ENCODE results near the gene CRYL1. TPM values are rescaled to one million over a fixed set of nuclear protein-coding genes. Genes with fewer than 3 reads are reported as not detected.

The CRYL1 gene
- total and polyA plus RNA-seq, 2 experiments from 2014 or later, result 65.5 to 66.2 TPM

GRCh38 chr13:20378721-20379120 is 146.9 kb downstream of the CRYL1 start:
- TF ChIP-seq CTCF (IDR thresholded peaks at IDR 0.05; ENCODE audit: poor library complexity) (no peak), EZH2 (IDR thresholded peaks at IDR 0.05; ENCODE audit: borderline replicate concordance) (no peak), EZH2phosphoT487 (IDR thresholded peaks at IDR 0.05; ENCODE audit: low read depth, severe bottlenecking, unreplicated experiment) (no peak)
- H4K20me1 ChIP-seq (ENCODE audit: insufficient read depth, poor library complexity, severe bottlenecking), result no peaks in the 10 kb centered on the region
- no peaks in the 10 kb centered on the region for H3K27me3 ChIP-seq
- 84% methylated on average over 6 of the region's 6 CpGs for WGBS (ENCODE audit: low lambda C conversion rate, missing lambda C conversion rate)
- no peaks in the 10 kb centered on the region for H3K36me3 ChIP-seq (replicated peaks; ENCODE audit: insufficient read depth, low read depth)
- no peaks in the 10 kb centered on the region for H3K4me1 ChIP-seq (ENCODE audit: insufficient read depth)
- H3K9me3 ChIP-seq (ENCODE audit: low read depth), result no peaks in the 10 kb centered on the region
- H2AFZ ChIP-seq, result no peak overlapping the region
- H3K79me2 ChIP-seq, result no peaks in the 10 kb centered on the region
- no peak for DNase-seq (ENCODE audit: low spot score)
- H3K9me2 ChIP-seq (replicated peaks; ENCODE audit: insufficient read depth), result no peaks in the 10 kb centered on the region
- no peak overlapping the region for H3K4me2 ChIP-seq
- no peak overlapping the region for H3K4me3 ChIP-seq
- no peak overlapping the region for H3K27ac ChIP-seq

- H3K36me3 ChIP-seq (replicated peaks; ENCODE audit: insufficient read depth, low read depth), result no peaks in the 10 kb centered on the region
Measured at GRCh38 chr13:20377720-20378119, 147.9 kb downstream of the CRYL1 start.

GRCh38 chr13:20375871-20376270 is 149.8 kb downstream of the CRYL1 start:
- DNase-seq (ENCODE audit: low spot score), result no peak
- no peaks in the 10 kb centered on the region for H3K27me3 ChIP-seq
- no peak overlapping the region for H3K4me2 ChIP-seq
- H3K9me3 ChIP-seq (ENCODE audit: low read depth), result no peaks in the 10 kb centered on the region
- TF ChIP-seq EZH2 (IDR thresholded peaks at IDR 0.05; ENCODE audit: borderline replicate concordance) (no peak), CTCF (IDR thresholded peaks at IDR 0.05; ENCODE audit: poor library complexity) (no peak), EZH2phosphoT487 (IDR thresholded peaks at IDR 0.05; ENCODE audit: low read depth, severe bottlenecking, unreplicated experiment) (no peak)
- no peaks in the 10 kb centered on the region for H4K20me1 ChIP-seq (ENCODE audit: insufficient read depth, poor library complexity, severe bottlenecking)
- no peak overlapping the region for H3K4me3 ChIP-seq
- H2AFZ ChIP-seq, result no peak overlapping the region
- 86% methylated on average over 6 of the region's 6 CpGs for WGBS (ENCODE audit: low lambda C conversion rate, missing lambda C conversion rate)
- no peak overlapping the region for H3K27ac ChIP-seq
- H3K79me2 ChIP-seq, result no peaks in the 10 kb centered on the region
- no peaks in the 10 kb centered on the region for H3K36me3 ChIP-seq (replicated peaks; ENCODE audit: insufficient read depth, low read depth)
- no peaks in the 10 kb centered on the region for H3K9me2 ChIP-seq (replicated peaks; ENCODE audit: insufficient read depth)
- H3K4me1 ChIP-seq (ENCODE audit: insufficient read depth), result no peaks in the 10 kb centered on the region

More at GRCh38 chr13:20377720-20378119, 147.9 kb downstream of the CRYL1 start:
- Histone ChIP-seq H3K79me2 (no peaks in the 10 kb centered on the region), H3K4me2 (no peak overlapping the region), H3K27ac (no peak overlapping the region), H3K9me3 (ENCODE audit: low read depth) (no peaks in the 10 kb centered on the region), H3K4me1 (ENCODE audit: insufficient read depth) (no peaks in the 10 kb centered on the region), H3K9me2 (replicated peaks; ENCODE audit: insufficient read depth) (no peaks in the 10 kb centered on the region), H3K27me3 (no peaks in the 10 kb centered on the region), H3K4me3 (no peak overlapping the region), H2AFZ (no peak overlapping the region), H4K20me1 (ENCODE audit: insufficient read depth, poor library complexity, severe bottlenecking) (no peaks in the 10 kb centered on the region)
- TF ChIP-seq CTCF (IDR thresholded peaks at IDR 0.05; ENCODE audit: poor library complexity), result no peak
- WGBS (ENCODE audit: low lambda C conversion rate, missing lambda C conversion rate), result 94% methylated on average over 6 of the region's 6 CpGs
- no peak for DNase-seq (ENCODE audit: low spot score)

- H3K4me2 ChIP-seq, result no peak overlapping the region
- no peak overlapping the region for H2AFZ ChIP-seq
- no peak for TF ChIP-seq EZH2phosphoT487 (IDR thresholded peaks at IDR 0.05; ENCODE audit: low read depth, severe bottlenecking, unreplicated experiment)
- no peak for TF ChIP-seq EZH2 (IDR thresholded peaks at IDR 0.05; ENCODE audit: borderline replicate concordance)
- TF ChIP-seq CTCF (IDR thresholded peaks at IDR 0.05; ENCODE audit: poor library complexity), result no peak
- no peaks in the 10 kb centered on the region for H4K20me1 ChIP-seq (ENCODE audit: insufficient read depth, poor library complexity, severe bottlenecking)
- H3K4me1 ChIP-seq (ENCODE audit: insufficient read depth), result peaks cover 5% of the 10 kb centered on the region
- DNase-seq (ENCODE audit: low spot score), result no peak
- H3K79me2 ChIP-seq, result no peaks in the 10 kb centered on the region
- H3K9me2 ChIP-seq (replicated peaks; ENCODE audit: insufficient read depth), result no peaks in the 10 kb centered on the region
- H3K27ac ChIP-seq, result no peak overlapping the region
- no peaks in the 10 kb centered on the region for H3K27me3 ChIP-seq
- H3K9me3 ChIP-seq (ENCODE audit: low read depth), result no peaks in the 10 kb centered on the region
- H3K36me3 ChIP-seq (replicated peaks; ENCODE audit: insufficient read depth, low read depth), result no peaks in the 10 kb centered on the region
- H3K4me3 ChIP-seq, result no peak overlapping the region
Measured at GRCh38 chr13:20373861-20374260, 151.8 kb downstream of the CRYL1 start.
